Colonic mucosa (tissue), 4 donors: ENCODE results near the gene PHKG2. TPM values are rescaled to one million over a fixed set of nuclear protein-coding genes. Genes with fewer than 3 reads are reported as not detected.

ENCODE experiments used
- DNase-seq: peaks from one replicate; pipeline ENCODE4 v3.0.0-alpha.2; 2020
- H3K27ac ChIP-seq: fragments of 200-600 bp; one replicate; pipeline ENCODE4 v1.8.0; 2021
- H3K27me3 ChIP-seq: fragments of 200-600 bp; one replicate; pipeline ENCODE4 v1.8.0; 2021
- H3K36me3 ChIP-seq: fragments of 200-600 bp; one replicate; pipeline ENCODE4 v1.8.0; 2021
- H3K4me1 ChIP-seq: fragments of 200-600 bp; one replicate; pipeline ENCODE4 v1.8.0; 2021; ENCODE audit warnings: mild to moderate bottlenecking
- H3K4me3 ChIP-seq: fragments of 200-600 bp; one replicate; pipeline ENCODE4 v1.8.0; 2021
- H3K9ac ChIP-seq, 2 donors: one replicate each; pipeline ENCODE4 v1.7.0; 2013; ENCODE audit warnings: control low read depth in 2 of 2, low read depth in 2 of 2, low read length in 2 of 2
- H3K9me3 ChIP-seq: fragments of 200-600 bp; one replicate; pipeline ENCODE4 v1.8.0; 2021
- intact Hi-C: fragments of 100-400 bp; cut with DNase I; formaldehyde crosslinking; loops from one replicate; pipeline ENCODE4 v1.14.1; 2022
- total RNA-seq, 2 donors: library from RNA; stranded (reverse); fragmentation: NEBNext Ultra II Directional in 1 of 2; extraction: Animal tissue kit (Norgen Biotek cat#: 25700) in 1 of 2; gene quantifications; one replicate each; pipeline ENCODE4 v1.2.1, GENCODE V29; 2021
- TF ChIP-seq, protein P1 (sequence below): fragments of 200-600 bp; IDR thresholded peaks from one replicate; pipeline ENCODE4 v1.8.0; 2022; ENCODE audit warnings: antibody characterized with exemption, mild to moderate bottlenecking
- donor health status: healthy.
- donor health status: DM: no; HTN: no; CAD: no.
- donor health status: DM: no; HTN: no; CAD: no.

The PHKG2 gene
- total RNA-seq, 2 donors from 2014 or later = 33.6 to 47.8 TPM

DNA sequence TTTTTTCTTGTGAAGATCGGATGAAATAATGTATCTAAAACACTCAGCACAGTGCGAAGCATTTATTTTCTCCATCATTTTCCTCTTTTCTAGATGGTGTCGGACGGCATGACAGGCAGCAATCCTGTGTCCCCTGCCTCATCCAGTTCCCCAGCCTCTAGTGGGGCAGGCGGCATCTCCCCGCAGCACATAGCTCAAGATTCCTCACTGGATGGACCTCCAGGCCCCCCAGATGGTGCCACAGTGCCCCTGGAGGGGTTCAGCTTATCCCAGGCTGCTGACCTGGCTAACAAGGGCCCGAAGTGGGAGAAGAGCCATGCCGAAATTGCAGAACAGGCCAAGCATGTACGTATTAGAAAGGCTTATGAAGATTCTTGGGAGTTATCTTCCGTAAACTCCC is 44.3 kb upstream of the PHKG2 start:
- TF ChIP-seq, protein P1, sequence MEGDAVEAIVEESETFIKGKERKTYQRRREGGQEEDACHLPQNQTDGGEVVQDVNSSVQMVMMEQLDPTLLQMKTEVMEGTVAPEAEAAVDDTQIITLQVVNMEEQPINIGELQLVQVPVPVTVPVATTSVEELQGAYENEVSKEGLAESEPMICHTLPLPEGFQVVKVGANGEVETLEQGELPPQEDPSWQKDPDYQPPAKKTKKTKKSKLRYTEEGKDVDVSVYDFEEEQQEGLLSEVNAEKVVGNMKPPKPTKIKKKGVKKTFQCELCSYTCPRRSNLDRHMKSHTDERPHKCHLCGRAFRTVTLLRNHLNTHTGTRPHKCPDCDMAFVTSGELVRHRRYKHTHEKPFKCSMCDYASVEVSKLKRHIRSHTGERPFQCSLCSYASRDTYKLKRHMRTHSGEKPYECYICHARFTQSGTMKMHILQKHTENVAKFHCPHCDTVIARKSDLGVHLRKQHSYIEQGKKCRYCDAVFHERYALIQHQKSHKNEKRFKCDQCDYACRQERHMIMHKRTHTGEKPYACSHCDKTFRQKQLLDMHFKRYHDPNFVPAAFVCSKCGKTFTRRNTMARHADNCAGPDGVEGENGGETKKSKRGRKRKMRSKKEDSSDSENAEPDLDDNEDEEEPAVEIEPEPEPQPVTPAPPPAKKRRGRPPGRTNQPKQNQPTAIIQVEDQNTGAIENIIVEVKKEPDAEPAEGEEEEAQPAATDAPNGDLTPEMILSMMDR = no peak
- no peak overlapping the region for H3K4me3 ChIP-seq
- H3K9ac ChIP-seq = no peak overlapping the region
- H3K9me3 ChIP-seq = no peaks in the 10 kb centered on the region
- H3K36me3 ChIP-seq = peaks cover 47% of the 10 kb centered on the region
- DNase-seq = no peak
- no peaks in the 10 kb centered on the region for H3K27me3 ChIP-seq
- intact Hi-C loops = loop anchor here (10.0 kb wide), 1 partner anchor 201 kb away; no protein-coding TSS in a partner anchor
- H3K4me1 ChIP-seq = peaks cover 6% of the 10 kb centered on the region
- no peak overlapping the region for H3K27ac ChIP-seq

DNA sequence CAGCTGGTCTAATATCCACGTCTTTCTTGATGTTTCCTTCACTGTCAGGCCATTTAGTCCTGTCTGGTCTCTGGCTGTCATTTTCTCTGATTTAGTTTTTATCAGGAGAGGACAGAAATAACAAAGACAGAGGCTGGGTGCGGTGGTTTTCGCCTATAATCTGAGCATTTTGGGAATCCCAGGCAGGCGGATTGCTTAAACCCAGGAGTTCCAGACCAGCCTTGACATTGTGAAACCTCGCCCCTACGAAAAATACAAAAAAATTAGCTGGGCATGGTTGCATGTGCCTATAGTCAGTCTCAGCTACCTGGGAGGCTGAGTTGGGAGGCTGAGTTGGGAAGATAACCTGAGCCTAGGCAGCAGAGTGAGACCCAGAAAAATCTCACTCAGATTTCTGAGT is 42.2 kb upstream of the PHKG2 start:
- Histone ChIP-seq H3K4me3 (no peak overlapping the region), H3K27me3 (no peaks in the 10 kb centered on the region)

DNA sequence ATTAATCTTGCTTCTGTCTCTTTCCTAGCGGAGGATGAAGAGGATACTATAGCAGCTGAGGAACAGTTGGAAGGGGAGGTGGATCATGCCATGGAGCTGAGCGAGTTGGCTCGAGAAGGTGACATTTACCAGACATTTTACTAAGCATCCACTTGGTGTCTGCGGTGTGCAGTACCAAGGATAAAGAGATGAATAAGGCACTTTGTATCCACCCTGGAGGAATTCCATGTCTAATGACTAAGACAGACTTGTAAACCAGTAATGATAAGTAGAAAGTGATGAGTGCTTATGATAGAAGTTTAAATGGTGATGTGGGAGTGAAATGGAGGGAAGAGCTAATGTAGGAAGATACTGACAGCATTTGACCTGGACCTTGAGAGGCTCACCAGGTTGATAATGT is 37.3 kb upstream of the PHKG2 start:
- Histone ChIP-seq H3K4me3 (no peak overlapping the region), H3K36me3 (peaks cover 54% of the 10 kb centered on the region), H3K9me3 (no peaks in the 10 kb centered on the region), H3K9ac (no peak overlapping the region), H3K27me3 (no peaks in the 10 kb centered on the region), H3K4me1 (no peaks in the 10 kb centered on the region), H3K27ac (no peak overlapping the region)
- DNase-seq = no peak
- intact Hi-C loops = no loop called here
- TF ChIP-seq, protein P1 = no peak

More for the DNA sequence above, 42.2 kb upstream of the PHKG2 start:
- no peaks in the 10 kb centered on the region for H3K9me3 ChIP-seq
- H3K9ac ChIP-seq = no peak overlapping the region
- H3K27ac ChIP-seq = no peak overlapping the region
- TF ChIP-seq, protein P1 = no peak
- no peak for DNase-seq
- H3K4me1 ChIP-seq = no peaks in the 10 kb centered on the region
- intact Hi-C loops = loop anchor here (10.0 kb wide), 1 partner anchor 199 kb away; no protein-coding TSS in a partner anchor
- peaks cover 58% of the 10 kb centered on the region for H3K36me3 ChIP-seq

DNA sequence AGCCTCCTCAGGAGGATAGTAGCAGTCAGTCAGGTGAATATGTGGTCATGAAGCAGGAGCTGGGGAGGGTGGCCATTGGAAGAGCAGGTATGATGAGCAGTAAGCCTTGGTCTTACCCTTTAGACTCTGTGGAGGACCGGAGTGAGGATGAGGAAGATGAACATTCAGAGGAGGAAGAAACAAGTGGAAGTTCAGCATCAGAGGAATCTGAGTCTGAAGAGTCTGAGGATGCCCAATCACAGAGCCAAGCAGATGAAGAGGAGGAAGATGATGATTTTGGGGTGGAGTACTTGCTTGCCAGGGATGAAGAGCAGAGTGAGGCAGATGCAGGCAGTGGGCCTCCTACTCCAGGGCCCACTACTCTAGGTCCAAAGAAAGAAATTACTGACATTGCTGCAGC is 36.5 kb upstream of the PHKG2 start:
- Histone ChIP-seq H3K36me3 (peaks cover 56% of the 10 kb centered on the region), H3K9me3 (no peaks in the 10 kb centered on the region), H3K27ac (no peak overlapping the region), H3K4me3 (no peak overlapping the region), H3K27me3 (no peaks in the 10 kb centered on the region), H3K4me1 (no peaks in the 10 kb centered on the region), H3K9ac (no peak overlapping the region)
- intact Hi-C loops = no loop called here
- DNase-seq = no peak
- TF ChIP-seq, protein P1 = no peak

DNA sequence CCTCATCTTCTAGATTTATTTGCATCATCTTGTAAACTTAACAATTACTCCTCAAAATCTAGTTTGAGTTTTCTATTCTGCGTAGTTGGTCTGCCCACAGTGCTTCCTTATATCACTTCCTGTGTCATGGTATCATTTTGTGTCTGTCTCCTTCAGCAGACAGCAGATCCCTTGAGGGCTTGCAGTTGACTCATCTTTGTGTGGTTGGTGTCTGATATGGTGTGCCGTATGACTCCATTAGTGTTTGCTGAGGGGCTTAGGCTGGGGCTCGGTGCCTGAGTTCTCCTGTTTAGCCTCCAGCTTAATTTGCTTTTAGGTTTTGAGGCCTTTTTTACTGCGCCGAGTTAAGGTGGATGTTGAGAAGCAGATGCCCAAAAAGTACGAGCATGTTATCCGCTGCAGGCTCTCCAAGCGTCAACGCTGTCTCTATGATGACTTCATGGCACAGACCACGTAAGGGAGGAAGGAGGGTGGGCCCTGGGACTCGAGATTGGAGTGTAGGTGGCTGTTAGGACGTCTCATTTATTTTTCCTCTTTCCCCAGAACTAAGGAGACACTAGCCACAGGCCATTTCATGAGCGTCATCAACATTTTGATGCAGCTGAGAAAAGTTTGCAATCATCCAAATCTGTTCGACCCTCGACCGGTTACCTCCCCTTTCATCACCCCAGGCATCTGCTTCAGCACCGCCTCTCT is 32.3 kb upstream of the PHKG2 start:
- H3K36me3 ChIP-seq = peaks cover 47% of the 10 kb centered on the region
- H3K9ac ChIP-seq = no peak overlapping the region
- intact Hi-C loops = no loop called here
- H3K27ac ChIP-seq = no peak overlapping the region
- H3K27me3 ChIP-seq = no peaks in the 10 kb centered on the region
- no peak overlapping the region for H3K4me3 ChIP-seq
- no peaks in the 10 kb centered on the region for H3K9me3 ChIP-seq
- DNase-seq = no peak
- TF ChIP-seq, protein P1 = no peak
- H3K4me1 ChIP-seq = no peaks in the 10 kb centered on the region
